ENCODE results near the gene MTMR3. TPM values are rescaled to one million over a fixed set of nuclear protein-coding genes. Genes with fewer than 3 reads are reported as not detected.

The MTMR3 gene
- total and polyA plus RNA-seq, 2 of the 8 experiments (the other 6 are each of a cell fraction or from before 2014, with no cell fraction given) = 16.9 to 18.5 TPM

DNA sequence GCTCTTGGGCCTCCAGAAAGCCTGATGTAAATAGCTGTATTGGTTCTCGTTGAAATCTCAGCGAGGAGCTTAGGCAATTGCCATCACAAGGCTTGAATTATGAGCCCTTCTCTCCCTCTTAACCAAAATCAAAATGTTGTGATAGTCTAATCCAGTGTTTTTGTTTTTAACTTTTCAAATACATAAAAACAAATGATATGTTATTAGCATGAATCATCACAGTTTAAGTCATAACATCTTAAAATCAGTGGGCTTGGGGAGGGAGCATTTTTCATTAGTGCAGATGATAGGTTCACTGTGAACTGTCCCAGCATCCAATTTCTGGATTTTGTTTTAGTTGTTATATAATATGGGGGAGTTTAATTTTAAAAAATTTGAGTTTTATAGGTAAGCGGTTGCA, 148.4 kb downstream of the MTMR3 start:
- no peak overlapping the region for H3K56ac ChIP-seq (replicated peaks; ENCODE audit: insufficient read length, low read depth, low read length)
- peaks cover 0 to 2% of the 10 kb centered on the region in 2 experiments for H4K20me1 ChIP-seq (replicated peaks in 1 of 2; ENCODE audit: control insufficient read depth in 1 of 2, insufficient read depth in 2 of 2, low read length in 2 of 2)
- H3K27ac ChIP-seq (ENCODE audit: low read depth, low read length) = no peak overlapping the region
- H4K5ac ChIP-seq (ENCODE audit: insufficient read length, low read depth, low read length) = no peak overlapping the region
- H3K4me3 ChIP-seq (ENCODE audit: extremely low read depth in 1 of 4, insufficient read depth in 2 of 4, low read depth in 3 of 4, low read length in 4 of 4) = no peak overlapping the region
- no peak overlapping the region for H2BK5ac ChIP-seq (ENCODE audit: low read depth, low read length)
- H3K23ac ChIP-seq (ENCODE audit: insufficient read length) = no peak overlapping the region
- no peaks in the 10 kb centered on the region for H3K27me3 ChIP-seq (replicated peaks in 1 of 4; ENCODE audit: control insufficient read depth in 3 of 4, extremely low read depth in 1 of 4, insufficient read depth in 3 of 4, low read length in 3 of 4)
- POLR2A ChIA-PET (ENCODE audit: partially characterized antibody) = no interaction called here
- no peaks in the 10 kb centered on the region for H3K79me2 ChIP-seq (ENCODE audit: control insufficient read depth in 1 of 2, insufficient read depth in 2 of 2, low read length in 2 of 2)
- TF ChIP-seq PHF8 (conservative IDR thresholded peaks at IDR 0.05; ENCODE audit: low read depth, low read length) (no peak), SAP30 (IDR thresholded peaks at IDR 0.05; ENCODE audit: insufficient read depth, insufficient replicate concordance, low read length) (no peak), GTF2F1 (IDR thresholded peaks at IDR 0.05; ENCODE audit: borderline replicate concordance, low read depth, low read length) (no peak)
- TF ChIP-seq, protein P1, sequence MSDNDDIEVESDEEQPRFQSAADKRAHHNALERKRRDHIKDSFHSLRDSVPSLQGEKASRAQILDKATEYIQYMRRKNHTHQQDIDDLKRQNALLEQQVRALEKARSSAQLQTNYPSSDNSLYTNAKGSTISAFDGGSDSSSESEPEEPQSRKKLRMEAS (IDR thresholded peaks at IDR 0.05) = no peak
- H2BK120ac ChIP-seq (replicated peaks; ENCODE audit: low read depth, low read length) = no peak overlapping the region
- DNase-seq (ENCODE audit: low read depth in 1 of 2, low spot score in 2 of 2) (no peak), FAIRE-seq (no peak)
- no peak overlapping the region for H4K8ac ChIP-seq (ENCODE audit: extremely low read depth, insufficient read depth, low read length)
- no peaks in the 10 kb centered on the region; a peak in 2 of 7 replicates for H3K4me1 ChIP-seq (replicated peaks in 1 of 4; ENCODE audit: control insufficient read depth in 3 of 4, insufficient read depth in 4 of 4, low read length in 3 of 4)
- no peak overlapping the region for H3K4me2 ChIP-seq (ENCODE audit: insufficient read depth in 1 of 2, low read depth in 2 of 2, low read length in 2 of 2)
- CTCF ChIA-PET (ENCODE audit: partially characterized antibody) = interaction anchor here (0.7 to 0.9 kb wide), 2 partner anchors 19 to 27 kb away, joined by 3 read pairs; no protein-coding TSS in a partner anchor
- H2BK20ac ChIP-seq (ENCODE audit: low read length) = no peak overlapping the region
- no peaks in the 10 kb centered on the region for H3K79me1 ChIP-seq (ENCODE audit: low read depth, low read length)
- H3K18ac ChIP-seq (ENCODE audit: extremely low read depth, low read length) = no peak overlapping the region
- no peak overlapping the region for H4K91ac ChIP-seq (replicated peaks; ENCODE audit: insufficient read length, low read length)
- H3K23me2 ChIP-seq (ENCODE audit: low read depth, low read length) = no peaks in the 10 kb centered on the region
- no peak overlapping the region for H3K14ac ChIP-seq (ENCODE audit: insufficient read length)
- H2BK12ac ChIP-seq (ENCODE audit: low read depth, low read length) = no peak overlapping the region
- H3K9me3 ChIP-seq (ENCODE audit: insufficient read depth in 2 of 2, low read depth in 1 of 2, low read length in 1 of 2) = no peaks in the 10 kb centered on the region
- H2AK5ac ChIP-seq (ENCODE audit: low read depth, low read length) = no peak overlapping the region
- no peak overlapping the region for H3K9ac ChIP-seq (replicated peaks in 1 of 4; ENCODE audit: extremely low read depth in 1 of 4, low read depth in 3 of 4, low read length in 3 of 4)
- H3K4ac ChIP-seq (replicated peaks; ENCODE audit: insufficient read length, low read depth, low read length) = no peak overlapping the region
- H2AFZ ChIP-seq (ENCODE audit: low read length) = no peak overlapping the region
- no peak overlapping the region for H2BK15ac ChIP-seq (ENCODE audit: low read length)
- 86 to 100% methylated on average over 1 to 3 of the region's 3 CpGs for WGBS, 2 experiments (ENCODE audit: extremely low coverage in 1 of 2, insufficient coverage in 1 of 2, insufficient read length in 1 of 2, insufficient replicate concordance in 2 of 2, low coverage in 1 of 2, low lambda C conversion rate in 2 of 2, missing lambda C conversion rate in 1 of 2)
- peaks cover 0 to 8% (median 1%) of the 10 kb centered on the region in 4 experiments; a peak in 5 of 8 replicates for H3K36me3 ChIP-seq (ENCODE audit: control insufficient read depth in 2 of 4, insufficient read depth in 4 of 4, low read length in 3 of 4)
